Measurements from ENCODE around the gene DENND1A. TPM values are rescaled to one million over a fixed set of nuclear protein-coding genes. Genes with fewer than 3 reads are reported as not detected.

Gene DENND1A
- polyA plus RNA-seq, 3 donors from 2014 or later = 2.6 to 7.5 (median 3.4) TPM

DNA sequence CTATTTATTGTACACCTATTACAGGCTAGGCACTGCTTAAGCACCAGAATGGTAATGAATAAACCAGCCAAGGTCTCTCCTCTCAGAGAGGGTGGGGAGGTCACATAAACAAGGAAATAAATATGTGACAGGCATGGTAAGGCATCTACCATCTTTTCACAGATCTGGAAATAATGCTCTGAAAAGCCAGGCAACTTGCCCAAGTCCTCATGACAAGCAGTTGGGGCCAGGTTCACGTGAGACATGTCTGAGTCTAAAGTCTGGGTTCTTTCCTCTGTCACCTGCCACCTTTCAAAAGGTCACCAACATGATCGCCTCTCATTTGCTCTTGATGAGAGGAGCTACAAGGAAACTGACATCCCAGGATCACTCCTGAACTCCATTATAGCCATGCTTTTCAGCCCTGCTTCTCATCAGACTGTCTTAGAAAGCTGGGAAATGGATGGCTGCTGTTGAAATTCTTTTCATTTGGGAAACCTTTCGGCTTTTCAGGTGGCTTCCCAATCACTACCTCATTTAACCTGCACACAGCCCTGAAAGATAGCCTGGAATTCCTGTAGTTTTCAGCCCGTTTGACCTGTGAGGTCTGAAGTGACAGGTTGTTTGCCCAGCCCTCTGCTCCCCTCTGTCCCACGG lies 450.8 kb downstream of the DENND1A start:
- no peak for DNase-seq
- Mint-ChIP-seq H3K27me3 (ENCODE audit: low read depth in 3 of 3) (no peaks in the 10 kb centered on the region), H3K36me3 (no peaks in the 10 kb centered on the region), H3K27ac (no peak overlapping the region), H3K9me3 (no peaks in the 10 kb centered on the region), H3K4me1 (no peaks in the 10 kb centered on the region), H3K4me3 (no peak overlapping the region)

DNA sequence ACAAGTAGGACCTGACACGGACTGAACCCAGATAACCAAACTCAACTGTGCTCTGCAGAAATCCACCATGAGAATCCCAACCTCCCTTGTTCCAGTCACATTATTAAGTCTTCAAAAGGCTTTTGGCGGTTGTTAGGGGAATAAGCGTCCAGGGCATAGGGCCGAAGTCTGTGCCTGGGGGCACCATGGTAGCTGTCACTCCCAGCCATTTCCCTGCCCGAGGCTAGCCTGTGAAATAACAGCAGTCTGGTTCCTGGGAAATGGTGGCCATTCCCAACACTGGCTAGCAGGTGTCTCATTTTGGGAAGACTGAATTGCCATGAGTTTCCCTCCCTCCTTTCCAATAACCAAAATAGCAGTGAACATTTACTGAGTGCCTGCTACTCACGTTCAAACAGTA lies 451.8 kb downstream of the DENND1A start:
- Mint-ChIP-seq H3K36me3 (no peaks in the 10 kb centered on the region), H3K4me1 (no peaks in the 10 kb centered on the region), H3K27ac (no peak overlapping the region), H3K4me3 (no peak overlapping the region), H3K9me3 (no peaks in the 10 kb centered on the region), H3K27me3 (ENCODE audit: low read depth in 3 of 3) (peaks cover 0 to 1% (median 0%) of the 10 kb centered on the region in 3 donors)
- no peak for DNase-seq

DNA sequence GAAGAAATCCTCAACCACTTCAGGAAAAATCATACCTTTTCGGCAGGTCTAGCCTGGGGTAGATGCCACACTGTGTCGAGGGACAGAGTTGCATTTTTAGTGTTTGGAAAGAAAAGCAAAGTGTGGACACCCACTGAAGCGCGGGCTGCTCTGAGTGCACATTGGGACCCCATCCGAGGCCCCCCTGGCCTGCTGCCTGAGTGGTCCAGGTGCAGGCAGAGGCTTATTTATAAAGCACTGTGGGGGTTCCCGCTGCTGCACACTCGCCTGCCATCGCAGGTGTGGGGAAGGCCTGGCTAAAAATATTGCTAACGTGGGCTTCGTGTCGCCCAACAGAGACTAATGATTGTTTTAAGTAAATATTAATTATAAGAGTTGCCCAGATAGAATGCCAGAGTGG lies 454.5 kb downstream of the DENND1A start:
- Mint-ChIP-seq H3K9me3 (no peaks in the 10 kb centered on the region), H3K4me3 (no peak overlapping the region), H3K27me3 (ENCODE audit: low read depth in 3 of 3) (peaks cover 0 to 3% (median 1%) of the 10 kb centered on the region in 3 donors), H3K36me3 (no peaks in the 10 kb centered on the region), H3K27ac (no peak overlapping the region), H3K4me1 (no peaks in the 10 kb centered on the region)
- no peak for DNase-seq

DNA sequence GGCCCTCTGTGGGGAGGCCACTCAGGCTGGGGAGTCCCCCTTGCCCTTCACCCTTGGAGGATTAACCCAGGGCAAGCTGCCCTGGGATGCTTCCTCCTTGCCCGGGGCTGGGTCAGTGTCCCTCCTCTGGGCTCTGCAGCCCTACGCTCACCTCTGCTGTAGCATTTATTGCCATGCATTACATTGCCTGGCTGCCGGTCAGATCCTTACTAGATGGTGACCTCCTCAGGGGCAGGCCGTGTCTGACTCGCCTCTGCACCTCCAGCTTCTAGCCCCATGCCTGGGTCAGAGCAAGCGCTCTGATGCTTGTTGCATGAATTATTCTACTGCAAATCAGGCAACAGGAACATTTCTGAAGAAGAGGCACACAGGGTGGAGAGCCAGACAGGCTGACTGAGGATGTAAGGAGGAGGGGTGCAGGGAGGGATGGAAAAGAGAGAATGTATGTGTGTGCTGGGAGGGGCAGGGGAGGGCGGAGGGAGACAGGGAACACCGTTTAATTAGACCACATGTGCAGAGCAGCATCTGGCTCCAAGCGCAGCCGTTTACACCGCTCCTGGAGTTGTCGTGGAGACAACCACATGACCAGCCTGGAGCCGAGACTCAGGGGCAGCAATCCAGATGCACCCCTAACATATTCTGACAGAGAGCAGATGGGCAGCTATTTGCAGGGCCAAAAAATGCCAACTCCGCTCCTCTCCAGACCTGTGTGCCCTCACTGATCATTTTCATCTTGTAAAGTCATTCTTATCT lies 456.9 kb downstream of the DENND1A start:
- Mint-ChIP-seq H3K27me3 (ENCODE audit: low read depth in 3 of 3) (peaks cover 0 to 3% (median 1%) of the 10 kb centered on the region in 3 donors), H3K4me1 (no peaks in the 10 kb centered on the region), H3K36me3 (no peaks in the 10 kb centered on the region), H3K27ac (no peak overlapping the region), H3K4me3 (no peak overlapping the region), H3K9me3 (no peaks in the 10 kb centered on the region)
- DNase-seq = no peak

DNA sequence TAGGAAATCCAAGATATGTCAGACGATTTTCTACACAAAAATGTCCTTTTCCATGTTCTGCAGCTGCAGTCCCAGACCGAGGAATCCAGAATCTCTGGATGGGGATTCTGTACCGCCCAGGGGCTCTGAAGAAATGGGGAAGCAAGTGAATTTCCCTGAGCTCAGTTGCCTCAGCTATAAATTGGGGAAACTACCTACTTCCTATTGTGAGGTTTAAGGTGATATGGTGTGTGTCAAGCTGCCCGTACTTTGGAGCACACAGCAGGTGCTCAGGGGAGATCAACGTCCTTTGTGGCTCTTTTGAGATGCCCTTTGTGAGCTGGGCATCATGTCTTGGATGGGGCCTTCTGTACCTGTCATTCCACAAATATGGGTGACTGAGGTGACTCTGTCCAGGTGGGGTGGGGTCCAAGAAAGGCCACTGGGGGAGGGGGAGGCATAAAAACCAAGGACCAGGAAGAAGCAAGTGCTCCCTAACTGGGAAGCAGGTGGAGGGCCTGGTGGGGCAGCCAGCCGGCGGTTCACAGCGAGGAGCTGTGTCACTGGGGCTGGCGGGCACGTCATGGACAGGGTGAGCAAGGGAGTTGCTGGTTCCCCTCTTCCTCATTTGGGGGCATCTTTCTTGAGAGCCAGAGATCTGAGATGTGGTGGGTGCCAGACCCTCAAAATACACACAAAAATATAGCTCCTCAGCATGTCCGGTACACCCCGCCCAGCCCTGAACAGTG lies 457.9 kb downstream of the DENND1A start:
- no peaks in the 10 kb centered on the region for H3K9me3 Mint-ChIP-seq
- no peak overlapping the region for H3K4me3 Mint-ChIP-seq
- no peaks in the 10 kb centered on the region for H3K4me1 Mint-ChIP-seq
- peaks cover 0 to 4% (median 0%) of the 10 kb centered on the region in 3 donors for H3K36me3 Mint-ChIP-seq
- no peak overlapping the region for H3K27ac Mint-ChIP-seq
- peaks cover 0 to 3% (median 1%) of the 10 kb centered on the region in 3 donors for H3K27me3 Mint-ChIP-seq (ENCODE audit: low read depth in 3 of 3)
- DNase-seq = no peak

DNA sequence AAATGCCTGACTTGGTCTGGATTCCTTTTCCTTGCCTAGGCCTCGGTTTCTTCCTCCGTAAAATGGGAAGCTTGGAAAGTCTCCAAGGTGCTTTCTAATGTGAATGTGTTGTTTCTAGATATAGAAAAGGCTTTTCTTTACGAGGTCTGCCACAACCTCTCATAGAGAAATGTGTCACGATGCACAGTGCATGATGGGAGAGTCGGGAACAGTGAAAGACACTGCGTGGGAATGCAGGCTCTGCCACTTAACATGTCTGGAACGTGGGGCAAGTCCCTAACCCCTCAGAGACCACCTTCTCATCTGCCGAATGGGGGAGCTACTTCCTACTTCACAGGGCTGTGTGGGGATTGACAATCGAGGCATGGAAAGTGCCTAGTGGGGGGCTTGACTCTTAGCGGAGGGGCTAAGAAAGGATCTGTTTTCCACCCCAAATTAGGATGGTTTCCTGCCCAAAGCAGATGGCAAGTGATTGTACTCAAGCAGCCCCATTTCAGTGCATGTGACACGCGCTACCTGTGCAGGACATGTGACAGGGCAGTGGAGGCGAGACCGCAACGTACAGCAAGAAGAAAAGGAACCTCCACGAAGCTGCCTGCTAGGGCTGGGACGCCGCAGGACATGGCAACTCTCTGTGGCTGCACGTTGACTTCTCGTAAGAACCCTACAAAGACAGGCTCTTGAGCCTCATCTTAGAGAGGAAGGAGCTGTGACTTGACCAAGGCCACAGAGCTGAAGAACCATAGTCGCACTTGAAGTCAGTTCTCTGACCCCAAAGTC lies 458.7 kb downstream of the DENND1A start:
- Mint-ChIP-seq H3K9me3 (no peaks in the 10 kb centered on the region), H3K36me3 (peaks cover 0 to 4% (median 0%) of the 10 kb centered on the region in 3 donors), H3K27me3 (ENCODE audit: low read depth in 3 of 3) (peaks cover 0 to 3% (median 1%) of the 10 kb centered on the region in 3 donors), H3K4me1 (no peaks in the 10 kb centered on the region), H3K27ac (no peak overlapping the region), H3K4me3 (no peak overlapping the region)
- DNase-seq = no peak

DNA sequence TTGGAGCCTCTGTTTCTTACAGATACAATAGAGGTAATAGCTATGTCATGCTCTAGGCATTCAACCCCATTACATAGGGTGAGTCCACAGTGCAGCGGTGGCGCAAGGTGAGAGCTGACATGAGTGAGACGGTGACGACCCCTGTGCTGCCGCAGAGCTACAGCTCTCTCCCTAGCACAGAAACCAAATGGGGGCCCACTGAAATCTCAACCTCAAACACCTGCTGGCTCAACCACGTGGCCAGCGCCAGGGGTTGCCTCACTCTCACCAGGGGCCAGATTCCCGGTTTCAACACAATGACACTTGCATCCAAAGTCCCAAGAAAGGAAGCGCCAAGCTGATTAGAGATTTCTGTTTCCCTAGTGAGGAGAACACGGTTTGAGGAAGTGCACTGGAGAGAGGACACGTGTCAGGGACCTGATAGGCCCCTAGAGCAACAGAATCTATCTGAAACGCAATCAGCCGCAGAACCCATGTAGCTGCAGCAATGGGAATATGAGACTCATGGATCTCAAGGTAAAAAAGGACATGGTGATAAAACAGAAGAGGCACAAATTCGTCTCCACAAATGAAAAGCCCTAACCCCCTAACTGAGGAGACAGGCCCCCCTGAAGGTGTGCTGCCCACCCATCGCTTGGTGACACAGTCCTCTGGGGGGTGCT lies 459.7 kb downstream of the DENND1A start:
- DNase-seq = no peak
- H3K9me3 Mint-ChIP-seq = no peaks in the 10 kb centered on the region
- H3K4me3 Mint-ChIP-seq = no peak overlapping the region
- H3K27me3 Mint-ChIP-seq (ENCODE audit: low read depth in 3 of 3) = peaks cover 0 to 3% (median 1%) of the 10 kb centered on the region in 3 donors
- H3K4me1 Mint-ChIP-seq = no peaks in the 10 kb centered on the region
- no peak overlapping the region for H3K27ac Mint-ChIP-seq
- H3K36me3 Mint-ChIP-seq = peaks cover 0 to 4% (median 0%) of the 10 kb centered on the region in 3 donors

DNA sequence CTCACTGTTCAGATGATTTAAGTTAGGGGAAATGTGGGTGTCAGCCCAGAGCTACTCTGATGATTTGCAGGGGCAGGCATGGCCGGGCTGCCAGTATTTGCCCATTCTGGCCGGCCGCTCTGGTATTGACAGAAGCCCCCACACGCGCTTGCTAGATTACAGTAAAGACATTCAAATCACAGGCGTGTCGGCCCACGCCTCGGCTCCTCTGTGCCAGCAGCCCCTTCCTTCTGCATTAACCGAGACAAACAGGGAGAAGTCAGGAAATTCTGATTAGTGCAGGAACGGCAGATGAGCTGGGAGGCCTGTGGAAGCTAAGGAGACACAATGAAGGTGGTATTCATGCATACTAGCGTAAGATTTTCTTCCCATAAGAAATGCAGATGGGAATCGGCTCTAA lies 460.6 kb downstream of the DENND1A start:
- Mint-ChIP-seq H3K27ac (no peak overlapping the region), H3K27me3 (ENCODE audit: low read depth in 3 of 3) (peaks cover 0 to 3% (median 1%) of the 10 kb centered on the region in 3 donors), H3K36me3 (peaks cover 0 to 5% (median 0%) of the 10 kb centered on the region in 3 donors), H3K9me3 (no peaks in the 10 kb centered on the region), H3K4me3 (no peak overlapping the region), H3K4me1 (no peaks in the 10 kb centered on the region)
- no peak for DNase-seq

DNA sequence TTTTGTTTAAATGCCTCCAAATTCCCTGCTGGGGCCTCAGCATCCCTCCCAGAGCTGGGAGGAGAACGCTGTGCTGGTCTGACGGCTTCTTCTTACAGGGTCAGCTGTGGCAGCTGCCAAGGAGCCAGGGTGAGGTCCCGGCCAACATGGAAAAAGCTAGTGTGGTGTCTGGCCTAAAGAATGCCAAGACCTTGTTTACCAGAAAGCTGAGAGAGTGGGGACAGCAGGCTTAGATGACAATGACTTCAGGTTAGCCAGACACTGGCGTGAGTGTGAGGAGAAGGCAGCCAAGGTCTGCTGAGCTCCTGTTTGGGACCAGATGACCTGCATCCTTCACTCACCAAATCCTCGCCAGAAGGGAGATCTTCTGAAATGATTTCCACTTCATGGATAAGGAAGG lies 461.4 kb downstream of the DENND1A start:
- Mint-ChIP-seq H3K27me3 (ENCODE audit: low read depth in 3 of 3) (peaks cover 0 to 3% (median under 1%) of the 10 kb centered on the region in 3 donors), H3K27ac (no peak overlapping the region), H3K9me3 (no peaks in the 10 kb centered on the region), H3K36me3 (peaks cover 0 to 8% (median 0%) of the 10 kb centered on the region in 3 donors), H3K4me1 (no peaks in the 10 kb centered on the region), H3K4me3 (no peak overlapping the region)
- DNase-seq = no peak

DNA sequence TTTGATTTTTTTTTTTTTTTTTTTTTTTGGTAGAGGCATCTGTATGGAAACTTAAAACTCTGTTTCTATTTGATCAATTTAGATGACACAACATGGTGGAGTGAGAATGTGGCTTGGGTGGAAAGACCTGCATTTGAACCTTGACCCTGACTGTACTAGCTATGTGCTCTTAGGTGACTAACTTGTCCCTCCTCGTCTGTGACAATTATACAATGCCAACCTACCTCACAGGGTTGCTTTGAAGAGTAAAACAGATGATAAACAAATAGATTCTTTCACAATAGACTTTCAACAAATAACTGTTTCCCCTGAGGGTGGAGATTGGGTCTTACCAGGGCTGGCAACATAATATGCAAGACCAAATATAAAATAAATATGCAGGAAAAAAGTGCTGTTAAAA lies 464.6 kb downstream of the DENND1A start:
- Mint-ChIP-seq H3K4me3 (no peak overlapping the region), H3K27ac (no peak overlapping the region), H3K27me3 (ENCODE audit: low read depth in 3 of 3) (no peaks in the 10 kb centered on the region), H3K9me3 (no peaks in the 10 kb centered on the region), H3K4me1 (no peaks in the 10 kb centered on the region), H3K36me3 (peaks cover 0 to 8% (median 4%) of the 10 kb centered on the region in 3 donors)
- no peak for DNase-seq

DNA sequence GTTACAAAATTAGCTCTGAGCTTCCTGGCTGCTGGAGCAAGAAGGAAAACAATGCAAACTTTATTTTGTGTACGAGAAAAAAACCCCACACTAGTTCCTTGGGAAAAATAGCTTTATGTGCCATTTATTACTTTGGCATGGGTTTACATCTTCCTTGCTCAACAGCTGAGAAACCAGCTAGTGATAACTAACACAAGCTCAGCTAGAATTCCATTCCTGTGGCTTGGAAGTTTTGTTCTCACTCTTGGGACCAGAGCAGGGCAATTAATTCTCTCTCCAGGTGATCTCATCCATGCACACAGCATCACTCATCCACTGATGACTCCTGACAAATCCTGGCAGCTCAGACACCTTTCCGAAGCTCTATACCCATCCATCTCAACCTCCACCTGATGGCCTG lies 469.8 kb downstream of the DENND1A start:
- no peaks in the 10 kb centered on the region for H3K4me1 Mint-ChIP-seq
- H3K27me3 Mint-ChIP-seq (ENCODE audit: low read depth in 3 of 3) = no peaks in the 10 kb centered on the region

DNA sequence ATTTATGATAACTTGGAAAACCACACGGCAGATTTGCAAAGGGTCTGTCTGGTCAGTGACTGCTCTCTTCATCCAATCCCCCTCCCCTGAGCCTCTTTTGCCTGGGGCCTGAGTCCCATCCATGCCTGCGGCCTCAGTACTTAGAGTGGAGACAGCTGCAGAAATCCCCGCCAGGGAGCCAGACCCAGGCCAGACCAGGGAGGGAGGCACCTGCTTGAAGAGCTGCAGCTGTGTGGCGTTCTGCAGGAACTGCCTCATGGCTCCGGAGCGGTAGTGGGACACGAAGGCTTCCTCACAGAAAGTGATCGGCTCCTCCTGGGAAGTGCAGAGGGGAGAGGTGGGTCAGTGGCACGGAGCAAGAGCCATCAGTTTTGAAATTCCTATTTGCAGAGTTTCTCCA lies 472.3 kb downstream of the DENND1A start:
- Mint-ChIP-seq H3K27me3 (ENCODE audit: low read depth in 3 of 3) (no peaks in the 10 kb centered on the region), H3K27ac (no peak overlapping the region), H3K9me3 (no peaks in the 10 kb centered on the region), H3K4me3 (no peak overlapping the region), H3K36me3 (peaks cover 0 to 13% (median 9%) of the 10 kb centered on the region in 3 donors), H3K4me1 (no peaks in the 10 kb centered on the region)
- DNase-seq = no peak

More for the DNA sequence above, 469.8 kb downstream of the DENND1A start:
- H3K4me3 Mint-ChIP-seq = no peak overlapping the region
- H3K36me3 Mint-ChIP-seq = peaks cover 0 to 13% (median 8%) of the 10 kb centered on the region in 3 donors
- H3K27ac Mint-ChIP-seq = peak overlapping the region in 1 of 6 donors; percentile 51
- DNase-seq = no peak
- no peaks in the 10 kb centered on the region for H3K9me3 Mint-ChIP-seq

DNA sequence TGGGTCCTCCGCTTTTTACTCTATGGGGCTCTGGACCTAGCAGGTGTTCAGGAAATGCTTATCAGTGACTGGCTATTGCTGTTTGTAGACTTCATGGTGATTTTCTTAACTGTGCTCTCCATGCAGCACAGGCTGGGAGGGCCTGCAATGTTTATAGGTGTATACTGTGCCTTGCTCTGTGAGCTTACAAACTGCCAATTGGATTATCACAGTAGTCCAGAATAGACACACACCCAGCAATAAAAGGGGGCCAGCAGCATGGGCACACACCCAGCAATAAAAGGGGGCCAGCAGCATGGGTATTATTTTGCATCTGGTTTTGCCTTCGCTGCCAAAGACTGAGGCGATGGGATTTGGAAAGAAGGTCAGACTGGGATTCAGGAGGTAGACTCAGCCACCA lies 473.9 kb downstream of the DENND1A start:
- Mint-ChIP-seq H3K9me3 (no peaks in the 10 kb centered on the region), H3K4me3 (no peak overlapping the region), H3K4me1 (no peaks in the 10 kb centered on the region), H3K27me3 (ENCODE audit: low read depth in 3 of 3) (peaks cover 0 to under 1% (median 0%) of the 10 kb centered on the region in 3 donors), H3K27ac (no peak overlapping the region), H3K36me3 (peaks cover 0 to 18% (median 11%) of the 10 kb centered on the region in 3 donors)
- DNase-seq = no peak

Measured in immature natural killer cell (primary cell).